ENCODE results near the gene ZNF646. TPM values are rescaled to one million over a fixed set of nuclear protein-coding genes. Genes with fewer than 3 reads are reported as not detected.

Gene ZNF646
- total RNA-seq, 1 donor: 18.5 TPM

DNA sequence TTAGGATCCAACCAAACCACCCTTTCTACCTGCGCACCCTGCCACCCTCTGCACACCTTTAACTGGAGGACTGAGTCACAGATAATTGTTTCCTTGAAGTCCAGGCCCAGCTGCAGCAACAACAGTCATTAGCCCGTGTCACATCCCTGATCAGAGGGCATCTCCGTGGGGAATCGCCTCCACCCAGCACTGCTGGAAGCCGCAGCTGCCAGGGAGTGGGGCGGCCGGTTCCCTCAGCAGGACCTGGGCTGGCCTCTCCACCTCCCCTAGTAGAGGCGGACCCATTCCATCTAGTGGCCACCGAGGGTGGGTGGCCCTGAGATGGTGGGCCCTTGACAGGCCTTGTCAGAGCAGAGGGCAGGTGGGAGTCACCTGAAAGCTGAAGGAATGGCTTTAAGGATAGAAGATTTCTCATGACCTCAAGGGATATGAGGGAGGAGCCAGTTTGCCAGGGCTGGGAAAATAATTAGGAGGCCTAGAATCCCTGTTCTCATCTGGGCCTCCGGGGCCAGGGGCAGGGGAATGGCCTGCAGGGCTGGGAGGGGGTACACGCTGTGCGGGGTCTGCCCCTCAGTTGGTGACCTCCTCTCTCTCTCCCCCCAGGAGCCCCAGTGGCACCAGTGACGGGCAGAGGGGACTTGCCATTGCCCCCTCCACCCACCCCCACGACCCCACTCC is 8.3 kb downstream of the ZNF646 start:
- Histone ChIP-seq H3K27ac (ENCODE audit: low read depth, low read length) (no peak overlapping the region), H4K20me1 (ENCODE audit: insufficient read depth, low read length) (no peaks in the 10 kb centered on the region), H2AFZ (ENCODE audit: low read length) (no peak overlapping the region), H3K9me3 (ENCODE audit: low read depth, low read length) (no peaks in the 10 kb centered on the region), H3K27me3 (ENCODE audit: insufficient read depth, low read length) (no peaks in the 10 kb centered on the region), H3K4me1 (ENCODE audit: insufficient read depth, low read length) (no peaks in the 10 kb centered on the region), H3K79me2 (ENCODE audit: insufficient read depth, low read length) (peaks cover 48% of the 10 kb centered on the region), H3K4me2 (ENCODE audit: insufficient read depth, low read length) (no peak overlapping the region), H3K4me3 (ENCODE audit: insufficient read depth, low read length) (no peak overlapping the region), H3K36me3 (ENCODE audit: insufficient read depth, low read length) (peaks cover 32% of the 10 kb centered on the region)
- DNase-seq (ENCODE audit: insufficient read length, low spot score, missing footprints): peak; percentile 61
- TF ChIP-seq CTCF (IDR thresholded peaks at IDR 0.05; ENCODE audit: extremely low read depth, low read depth, low read length): no peak

DNA sequence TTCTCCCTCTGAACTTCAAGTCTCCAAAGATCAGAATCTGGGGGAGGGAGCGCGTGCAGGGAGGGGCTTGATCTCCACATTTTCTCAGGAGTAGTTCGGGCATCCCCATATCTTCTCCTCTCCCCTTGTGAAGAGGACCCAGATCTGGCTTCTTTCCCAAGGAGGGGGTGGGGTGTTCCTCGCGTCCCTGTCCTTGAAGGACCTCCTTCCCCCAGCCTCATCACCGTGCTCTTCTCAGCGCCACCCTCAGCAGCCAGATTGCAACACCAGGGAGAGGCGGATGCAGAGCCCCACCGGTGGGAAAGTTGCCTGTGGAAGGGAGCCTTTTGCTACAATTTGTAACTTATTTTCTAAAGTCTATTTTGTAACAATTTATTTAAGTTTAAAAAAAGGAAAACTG is 8.9 kb downstream of the ZNF646 start:
- DNase-seq (ENCODE audit: insufficient read length, low spot score, missing footprints): peak; percentile 86
- H2AFZ ChIP-seq (ENCODE audit: low read length): no peak overlapping the region
- H3K4me2 ChIP-seq (ENCODE audit: insufficient read depth, low read length): no peak overlapping the region
- TF ChIP-seq CTCF (IDR thresholded peaks at IDR 0.05; ENCODE audit: extremely low read depth, low read depth, low read length): no peak
- peaks cover 26% of the 10 kb centered on the region for H3K36me3 ChIP-seq (ENCODE audit: insufficient read depth, low read length)
- H3K9me3 ChIP-seq (ENCODE audit: low read depth, low read length): no peaks in the 10 kb centered on the region
- peaks cover 45% of the 10 kb centered on the region for H3K79me2 ChIP-seq (ENCODE audit: insufficient read depth, low read length)
- no peaks in the 10 kb centered on the region for H3K4me1 ChIP-seq (ENCODE audit: insufficient read depth, low read length)
- H3K27ac ChIP-seq (ENCODE audit: low read depth, low read length): no peak overlapping the region
- no peak overlapping the region for H3K4me3 ChIP-seq (ENCODE audit: insufficient read depth, low read length)
- no peaks in the 10 kb centered on the region for H4K20me1 ChIP-seq (ENCODE audit: insufficient read depth, low read length)
- H3K27me3 ChIP-seq (ENCODE audit: insufficient read depth, low read length): no peaks in the 10 kb centered on the region

GRCh38 chr16:31083556-31083955 is 9.3 kb downstream of the ZNF646 start:
- no peaks in the 10 kb centered on the region for H3K27me3 ChIP-seq (ENCODE audit: insufficient read depth, low read length)
- H3K4me2 ChIP-seq (ENCODE audit: insufficient read depth, low read length): no peak overlapping the region
- H4K20me1 ChIP-seq (ENCODE audit: insufficient read depth, low read length): no peaks in the 10 kb centered on the region
- H3K36me3 ChIP-seq (ENCODE audit: insufficient read depth, low read length): peaks cover 22% of the 10 kb centered on the region
- H3K9me3 ChIP-seq (ENCODE audit: low read depth, low read length): no peaks in the 10 kb centered on the region
- no peak overlapping the region for H3K27ac ChIP-seq (ENCODE audit: low read depth, low read length)
- no peak overlapping the region for H2AFZ ChIP-seq (ENCODE audit: low read length)
- H3K4me1 ChIP-seq (ENCODE audit: insufficient read depth, low read length): no peaks in the 10 kb centered on the region
- DNase-seq (ENCODE audit: insufficient read length, low spot score, missing footprints): peak; percentile 82
- no peak overlapping the region for H3K4me3 ChIP-seq (ENCODE audit: insufficient read depth, low read length)
- no peak for TF ChIP-seq CTCF (IDR thresholded peaks at IDR 0.05; ENCODE audit: extremely low read depth, low read depth, low read length)
- peaks cover 45% of the 10 kb centered on the region for H3K79me2 ChIP-seq (ENCODE audit: insufficient read depth, low read length)

DNA sequence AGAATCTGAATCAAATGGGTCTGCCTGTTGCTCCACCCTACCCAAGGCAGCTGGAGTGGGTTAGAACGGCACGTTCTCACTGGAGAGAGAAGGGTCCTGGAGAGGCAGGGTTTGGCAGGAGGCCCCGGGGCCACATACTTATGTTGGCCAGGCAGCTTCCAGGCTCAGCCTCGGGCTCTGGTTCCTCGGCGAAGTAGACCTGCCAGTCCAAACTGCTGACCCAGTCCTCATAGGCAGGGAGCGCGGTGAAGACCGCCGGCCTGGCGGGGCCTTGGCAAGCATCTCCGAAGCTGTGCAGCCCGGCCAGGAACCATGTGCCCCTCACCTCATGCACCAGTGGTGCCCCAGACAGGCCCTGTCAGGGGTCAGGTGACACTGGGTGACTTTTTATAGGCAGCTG is 9.8 kb downstream of the ZNF646 start:
- no peaks in the 10 kb centered on the region for H4K20me1 ChIP-seq (ENCODE audit: insufficient read depth, low read length)
- no peaks in the 10 kb centered on the region for H3K4me1 ChIP-seq (ENCODE audit: insufficient read depth, low read length)
- H3K4me3 ChIP-seq (ENCODE audit: insufficient read depth, low read length): no peak overlapping the region
- H3K4me2 ChIP-seq (ENCODE audit: insufficient read depth, low read length): no peak overlapping the region
- TF ChIP-seq CTCF (IDR thresholded peaks at IDR 0.05; ENCODE audit: extremely low read depth, low read depth, low read length): no peak
- H2AFZ ChIP-seq (ENCODE audit: low read length): no peak overlapping the region
- H3K27me3 ChIP-seq (ENCODE audit: insufficient read depth, low read length): no peaks in the 10 kb centered on the region
- H3K27ac ChIP-seq (ENCODE audit: low read depth, low read length): no peak overlapping the region
- H3K9me3 ChIP-seq (ENCODE audit: low read depth, low read length): no peaks in the 10 kb centered on the region
- H3K79me2 ChIP-seq (ENCODE audit: insufficient read depth, low read length): peaks cover 45% of the 10 kb centered on the region
- peaks cover 23% of the 10 kb centered on the region for H3K36me3 ChIP-seq (ENCODE audit: insufficient read depth, low read length)
- DNase-seq (ENCODE audit: insufficient read length, low spot score, missing footprints): peak; percentile 34

Measured in osteoblast (primary cell).